AG08396 (cell line): ENCODE data around the gene TEDC1.
"Not testable (repeated sequence)": the region's sequence is repeated elsewhere in the genome, so short reads cannot be mapped to it uniquely, and the experiment has no call there.

Source experiments
- DNase-seq: peaks from one replicate; pipeline ENCODE4 v3.0.0; 2012; ENCODE audit warnings: low spot score, mixed read lengths

The TEDC1 gene

GRCh38 chr14:105540811-105541210, 49.8 kb downstream of the TEDC1 start:
- no peak for DNase-seq

GRCh38 chr14:105541218-105541875, 50.3 kb downstream of the TEDC1 start:
- no peak for DNase-seq

GRCh38 chr14:105545676-105546075, 54.6 kb downstream of the TEDC1 start:
- not testable (repeated sequence) for DNase-seq

DNA sequence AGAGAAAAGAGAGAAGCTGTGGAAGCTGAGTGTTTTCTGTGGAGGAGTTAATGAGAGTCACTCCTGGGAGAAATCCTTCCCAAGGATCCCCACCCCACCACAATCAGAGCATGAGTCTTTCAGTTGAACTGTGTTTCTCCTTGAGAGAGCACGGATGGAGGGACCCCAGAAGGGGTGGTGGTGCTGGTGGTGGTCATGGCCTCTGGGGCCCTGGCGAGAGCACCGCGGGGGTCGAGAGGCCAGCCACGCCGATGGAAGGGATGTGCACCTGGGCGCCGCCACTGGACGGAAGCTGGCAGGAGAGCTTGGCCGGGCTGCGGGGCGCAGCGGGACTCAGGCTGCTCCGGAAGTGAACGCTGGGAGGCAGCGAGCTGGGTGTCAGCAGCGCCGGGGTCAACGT, 55.4 kb downstream of the TEDC1 start:
- not testable (repeated sequence) for DNase-seq

DNA sequence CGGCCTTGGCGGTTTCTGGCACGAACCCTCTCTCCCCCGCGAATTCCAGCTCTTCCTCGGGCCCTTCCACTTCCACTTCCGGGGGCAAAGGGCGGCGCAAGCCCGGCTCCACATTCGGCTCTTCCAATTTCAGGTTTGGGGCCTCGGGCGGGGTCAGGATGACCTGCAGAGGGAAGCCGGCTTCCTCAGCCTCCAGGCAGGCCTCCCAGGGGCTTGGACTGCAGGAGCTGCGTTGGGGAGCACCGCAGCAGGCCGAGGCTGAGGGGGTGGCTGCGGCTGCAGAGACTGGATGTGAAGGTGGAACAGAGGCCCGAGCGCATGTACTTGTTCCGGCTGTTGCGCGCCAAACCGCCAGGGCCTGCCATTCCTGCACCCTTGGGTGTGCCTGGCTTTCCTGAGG, 56.0 kb downstream of the TEDC1 start:
- not testable (repeated sequence) for DNase-seq

- no peak for DNase-seq
Observed at GRCh38 chr14:105547741-105548169, 56.7 kb downstream of the TEDC1 start.
